NCI-H1105 (cell line): ENCODE results near the gene CRAT.

Source experiments
- DNase-seq: peaks from one replicate; lab custom pipeline; 2025; lab: John Stamatoyannopoulos, UW

CRAT gene

GRCh38 chr9:129089246-129089645 lies 21.3 kb downstream of the CRAT start:
- DNase-seq = no peak

- DNase-seq = no peak
Measured at GRCh38 chr9:129084087-129084486, 26.5 kb downstream of the CRAT start.

GRCh38 chr9:129081388-129081904 lies 29.1 kb downstream of the CRAT start:
- DNase-seq = no peak

GRCh38 chr9:129080601-129081387 lies 29.8 kb downstream of the CRAT start, which contains the start of gene DOLPP1:
TSS of gene DOLPP1 (plus strand) at chr9:129081111. CDS start at chr9:129081132, 21 bp downstream.
- DNase-seq = peak; percentile 96

- no peak for DNase-seq
Measured at GRCh38 chr9:129080298-129080600, 30.3 kb downstream of the CRAT start.

- DNase-seq = no peak
Measured at GRCh38 chr9:129079829-129080228, 30.8 kb downstream of the CRAT start.

- DNase-seq = no peak
Measured at GRCh38 chr9:129078691-129079503, 31.7 kb downstream of the CRAT start.

GRCh38 chr9:129077236-129077635 lies 33.4 kb downstream of the CRAT start:
- DNase-seq = no peak

- no peak for DNase-seq
Measured at GRCh38 chr9:129076640-129077037, 34.0 kb downstream of the CRAT start.

GRCh38 chr9:129075996-129076639 lies 34.5 kb downstream of the CRAT start:
- DNase-seq = no peak

GRCh38 chr9:129074106-129074505 lies 36.5 kb downstream of the CRAT start:
- DNase-seq = no peak

GRCh38 chr9:129073404-129073803 lies 37.2 kb downstream of the CRAT start:
- no peak for DNase-seq

GRCh38 chr9:129072171-129072570 lies 38.4 kb downstream of the CRAT start:
- no peak for DNase-seq

GRCh38 chr9:129071526-129072126 lies 39.0 kb downstream of the CRAT start:
- DNase-seq = no peak

- no peak for DNase-seq
Measured at GRCh38 chr9:129070696-129071525, 39.7 kb downstream of the CRAT start.

GRCh38 chr9:129069862-129070641 lies 40.5 kb downstream of the CRAT start:
- no peak for DNase-seq

- DNase-seq = no peak
Measured at GRCh38 chr9:129068990-129069861, 41.4 kb downstream of the CRAT start.

- no peak for DNase-seq
Measured at GRCh38 chr9:129068110-129068509, 42.5 kb downstream of the CRAT start.

GRCh38 chr9:129064499-129064908 lies 46.1 kb downstream of the CRAT start:
- DNase-seq = no peak
